ENCODE data around the gene TBC1D2B. TPM values are rescaled to one million over a fixed set of nuclear protein-coding genes. Genes with fewer than 3 reads are reported as not detected.

The TBC1D2B gene
- total and polyA plus RNA-seq, 8 donors = 9.3 to 61.7 (median 38.8) TPM

DNA sequence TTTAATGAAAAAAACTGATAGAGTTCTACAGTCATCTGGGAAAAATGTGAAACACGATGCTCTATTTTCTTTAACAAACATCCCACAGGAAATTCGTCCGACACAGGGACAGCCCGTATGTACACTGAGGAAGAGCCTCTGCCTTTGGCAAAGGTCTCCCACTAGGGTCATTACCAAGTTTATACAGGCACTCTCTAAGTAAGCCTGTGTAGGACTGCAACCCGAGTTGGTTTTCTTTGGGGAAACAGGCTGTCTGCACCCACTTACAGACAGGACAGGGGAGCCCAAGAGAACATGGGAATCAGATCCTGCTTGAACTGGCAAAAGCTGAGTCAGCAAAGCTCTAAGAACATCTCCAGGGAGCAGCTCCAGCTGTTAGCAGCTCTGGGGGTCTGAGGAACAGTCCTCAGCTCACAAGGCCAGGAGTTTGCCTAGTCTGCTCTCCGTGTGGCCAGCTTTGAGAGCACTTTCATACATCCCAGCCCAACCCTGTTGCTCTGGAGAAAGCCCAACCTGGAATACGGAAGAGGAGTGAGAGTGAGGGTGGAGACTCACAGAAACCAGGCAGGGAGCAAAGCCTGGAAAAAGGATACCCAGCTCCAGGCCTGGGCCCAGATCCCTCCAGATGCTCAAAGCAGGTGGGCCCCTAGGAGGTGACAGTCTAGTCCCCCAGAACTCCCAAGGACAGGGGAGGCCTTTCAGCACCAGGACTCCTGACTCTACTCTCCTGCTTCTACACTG is 1.9 kb downstream of the TBC1D2B start:
- no peaks in the 10 kb centered on the region for H3K9me3 ChIP-seq
- 5 to 18% (median 11%) methylated on average over 7 of the region's 7 CpGs for WGBS, 5 donors
- H3K4me3 ChIP-seq = peak overlapping the region; percentile 81 to 96 (median 89)
- intact Hi-C loops (cut with DNase I; ENCODE audit: low total_unique reads) = no loop called here
- peak overlapping the region; percentile 92 to 99 (median 97) for H3K27ac ChIP-seq
- DNase-seq = peak; percentile 64 to 89
- H3K27me3 ChIP-seq = no peaks in the 10 kb centered on the region
- H3K36me3 ChIP-seq = no peaks in the 10 kb centered on the region
- TF ChIP-seq, protein P1, sequence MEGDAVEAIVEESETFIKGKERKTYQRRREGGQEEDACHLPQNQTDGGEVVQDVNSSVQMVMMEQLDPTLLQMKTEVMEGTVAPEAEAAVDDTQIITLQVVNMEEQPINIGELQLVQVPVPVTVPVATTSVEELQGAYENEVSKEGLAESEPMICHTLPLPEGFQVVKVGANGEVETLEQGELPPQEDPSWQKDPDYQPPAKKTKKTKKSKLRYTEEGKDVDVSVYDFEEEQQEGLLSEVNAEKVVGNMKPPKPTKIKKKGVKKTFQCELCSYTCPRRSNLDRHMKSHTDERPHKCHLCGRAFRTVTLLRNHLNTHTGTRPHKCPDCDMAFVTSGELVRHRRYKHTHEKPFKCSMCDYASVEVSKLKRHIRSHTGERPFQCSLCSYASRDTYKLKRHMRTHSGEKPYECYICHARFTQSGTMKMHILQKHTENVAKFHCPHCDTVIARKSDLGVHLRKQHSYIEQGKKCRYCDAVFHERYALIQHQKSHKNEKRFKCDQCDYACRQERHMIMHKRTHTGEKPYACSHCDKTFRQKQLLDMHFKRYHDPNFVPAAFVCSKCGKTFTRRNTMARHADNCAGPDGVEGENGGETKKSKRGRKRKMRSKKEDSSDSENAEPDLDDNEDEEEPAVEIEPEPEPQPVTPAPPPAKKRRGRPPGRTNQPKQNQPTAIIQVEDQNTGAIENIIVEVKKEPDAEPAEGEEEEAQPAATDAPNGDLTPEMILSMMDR (IDR thresholded peaks at IDR 0.05) = no peak
- peak; percentile 30 to 32 (median 31) for TF ChIP-seq POLR2AphosphoS5 (IDR thresholded peaks at IDR 0.05)
- H3K4me1 ChIP-seq = peaks cover 36 to 88% (median 62%) of the 10 kb centered on the region in 4 donors

DNA sequence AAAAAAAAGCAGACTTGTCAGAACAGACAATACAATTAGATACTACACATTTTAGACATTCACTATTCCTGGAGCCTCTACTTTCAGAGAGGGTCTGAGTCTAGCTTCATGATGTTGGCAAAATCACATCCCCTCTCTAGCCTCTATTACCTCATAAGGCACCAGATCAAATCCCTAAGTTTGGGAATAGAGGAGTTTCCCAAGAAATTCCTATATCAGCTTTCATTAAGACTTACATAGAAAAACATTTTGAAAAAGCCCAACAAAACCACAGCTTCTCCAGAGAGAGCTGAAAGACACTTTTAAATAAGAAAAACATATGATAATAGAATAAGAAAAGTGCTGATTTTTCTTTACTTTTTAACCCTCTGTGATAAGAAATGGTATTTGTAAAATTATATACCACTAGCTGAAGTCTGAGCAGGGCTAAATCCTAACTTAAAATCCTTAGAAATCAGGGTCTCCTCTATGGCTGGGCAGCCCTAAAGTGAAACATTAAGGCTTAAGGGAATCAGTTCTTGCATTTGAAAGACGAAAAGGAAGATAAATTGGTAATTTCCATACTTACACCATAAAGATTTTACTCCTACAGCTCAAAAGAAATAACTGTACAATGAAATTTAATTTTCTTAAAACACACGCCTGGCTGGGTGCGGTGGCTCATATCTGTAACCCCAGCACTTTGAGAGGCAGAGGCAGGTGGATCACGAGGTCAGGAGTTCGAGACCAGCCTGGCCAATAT is 4.3 kb downstream of the TBC1D2B start:
- intact Hi-C loops (cut with DNase I; ENCODE audit: low total_unique reads) = no loop called here
- Histone ChIP-seq H3K9me3 (no peaks in the 10 kb centered on the region), H3K27ac (peak overlapping the region in 4 of 5 donors; percentile 53 to 99 (median 95)), H3K27me3 (no peaks in the 10 kb centered on the region), H3K4me1 (peaks cover 60 to 96% (median 81%) of the 10 kb centered on the region in 4 donors), H3K4me3 (no peak overlapping the region), H3K36me3 (no peaks in the 10 kb centered on the region)
- 84 to 90% (median 87%) methylated on average over 5 of the region's 5 CpGs for WGBS, 5 donors
- no peak for TF ChIP-seq POLR2A (IDR thresholded peaks at IDR 0.05)
- TF ChIP-seq POLR2AphosphoS5 (IDR thresholded peaks at IDR 0.05) = no peak
- TF ChIP-seq, protein P1 (IDR thresholded peaks at IDR 0.05) = no peak
- TF ChIP-seq EP300 (IDR thresholded peaks at IDR 0.05) = no peak
- DNase-seq = no peak

DNA sequence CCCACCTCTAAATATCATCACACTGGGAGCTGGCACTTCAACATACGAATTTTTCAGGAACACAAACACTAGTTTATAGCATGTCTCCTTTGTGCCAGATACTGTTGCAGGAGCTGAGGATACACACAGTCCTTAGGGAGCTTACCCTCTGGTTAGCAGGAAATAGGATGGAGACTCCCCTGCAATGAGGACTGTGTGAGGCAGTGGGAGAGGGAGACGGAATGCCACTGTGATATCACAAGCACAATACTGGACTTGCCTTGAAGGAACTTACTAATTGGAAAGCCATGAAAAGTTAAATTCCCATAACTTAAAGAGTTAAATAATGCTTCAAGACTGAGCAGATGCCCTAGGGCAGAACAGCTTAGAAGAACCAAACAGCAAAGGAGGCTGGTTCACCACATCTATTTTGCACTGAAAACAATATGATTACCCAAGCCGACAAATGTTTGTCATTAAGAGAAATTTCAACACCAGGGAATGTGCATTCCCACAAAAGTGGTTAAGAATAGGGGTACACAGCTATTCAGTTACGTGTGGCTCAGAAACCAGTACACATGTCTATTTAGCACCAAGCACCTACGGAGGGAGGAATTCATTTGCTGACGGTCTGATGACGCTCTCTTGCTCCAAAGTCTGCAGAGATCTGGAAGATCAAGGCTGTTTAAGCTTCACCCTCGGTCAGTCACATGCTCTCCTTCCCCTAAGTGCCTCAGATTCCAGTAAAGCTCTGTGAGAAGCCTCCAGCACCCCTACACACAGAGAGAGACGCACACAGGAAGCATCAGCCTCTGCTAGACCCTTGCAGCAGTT is 5.2 kb downstream of the TBC1D2B start:
- H3K27me3 ChIP-seq = no peaks in the 10 kb centered on the region
- intact Hi-C loops (cut with DNase I; ENCODE audit: low total_unique reads) = no loop called here
- no peaks in the 10 kb centered on the region for H3K36me3 ChIP-seq
- peaks cover 70 to 99% (median 84%) of the 10 kb centered on the region in 4 donors for H3K4me1 ChIP-seq
- WGBS, 5 donors = 45 to 61% (median 51%) methylated on average over 9 of the region's 9 CpGs
- no peaks in the 10 kb centered on the region for H3K9me3 ChIP-seq
- peak overlapping the region; percentile 19 to 99 (median 92) for H3K27ac ChIP-seq
- H3K4me3 ChIP-seq = no peak overlapping the region
- TF ChIP-seq POLR2AphosphoS5 (IDR thresholded peaks at IDR 0.05) = peak; percentile 36 to 56 (median 46)
- no peak for TF ChIP-seq POLR2A (IDR thresholded peaks at IDR 0.05)
- peak in 1 of 2 donors; percentile 70 for DNase-seq

- TF ChIP-seq POLR2A (IDR thresholded peaks at IDR 0.05) (no peak), EP300 (IDR thresholded peaks at IDR 0.05) (no peak), POLR2AphosphoS5 (IDR thresholded peaks at IDR 0.05) (no peak)
- TF ChIP-seq, protein P1 (IDR thresholded peaks at IDR 0.05) = no peak
- Histone ChIP-seq H3K27me3 (no peaks in the 10 kb centered on the region), H3K4me1 (peaks cover 78 to 100% (median 90%) of the 10 kb centered on the region in 4 donors), H3K27ac (peak overlapping the region in 3 of 5 donors; percentile 92 to 99 (median 98)), H3K9me3 (no peaks in the 10 kb centered on the region), H3K4me3 (no peak overlapping the region), H3K36me3 (no peaks in the 10 kb centered on the region)
- no peak for DNase-seq
- 68 to 92% (median 88%) methylated on average over 2 of the region's 2 CpGs for WGBS, 5 donors
- intact Hi-C loops (cut with DNase I; ENCODE audit: low total_unique reads) = no loop called here
Observed at GRCh38 chr15:78071383-78071782, 6.1 kb downstream of the TBC1D2B start.

All from stomach (tissue), 9 donors.